DOHH2 (cell line): ENCODE results near the gene RNASE9.

Source experiments
- H3F3A ChIP-seq: fragments of 200-600 bp; sonication (generic), shearing (Covaris generic); 2 replicates; pipeline ENCODE4 v1.6.0; 2016; ENCODE audit warnings: antibody characterized with exemption, mild to moderate bottlenecking; ENCODE audit not compliant: control insufficient read depth, insufficient read depth
- H3K27ac ChIP-seq: fragments of 200-600 bp; sonication (generic); 2 replicates; pipeline ENCODE4 v1.5.1; 2014; ENCODE audit warnings: low read depth, mild to moderate bottlenecking, low read length, moderate library complexity
- H3K27me3 ChIP-seq: fragments of 200-600 bp; sonication (generic); 2 replicates; pipeline ENCODE4 v1.6.1; 2014; ENCODE audit warnings: mild to moderate bottlenecking, low read length, mixed read lengths; ENCODE audit not compliant: control insufficient read depth
- H3K36me3 ChIP-seq: fragments of 200-600 bp; sonication (generic); 2 replicates; pipeline ENCODE4 v1.6.1; 2014; ENCODE audit warnings: mild to moderate bottlenecking, low read length, moderate library complexity, mixed read lengths; ENCODE audit not compliant: control insufficient read depth
- H3K4me1 ChIP-seq: fragments of 200-600 bp; sonication (generic); 2 replicates; pipeline ENCODE4 v1.6.1; 2014; ENCODE audit warnings: mild to moderate bottlenecking, low read length, mixed read lengths; ENCODE audit not compliant: control insufficient read depth
- H3K4me2 ChIP-seq: fragments of 200-600 bp; sonication (generic); 2 replicates; pipeline ENCODE4 v1.6.0; 2014; ENCODE audit warnings: mild to moderate bottlenecking, low read length, moderate library complexity
- H3K4me3 ChIP-seq: fragments of 200-600 bp; sonication (generic); 2 replicates; pipeline ENCODE4 v1.5.1; 2014; ENCODE audit warnings: mild to moderate bottlenecking, low read length, mixed read lengths
- H3K79me2 ChIP-seq: fragments of 200-600 bp; sonication (generic); 2 replicates; pipeline ENCODE4 v1.6.1; 2014; ENCODE audit warnings: mild to moderate bottlenecking, low read length, mixed read lengths; ENCODE audit not compliant: control insufficient read depth
- H3K9me2 ChIP-seq: fragments of 200-600 bp; sonication (generic); replicated peaks from 2 replicates; pipeline ENCODE4 v1.6.1; 2014; ENCODE audit warnings: mild to moderate bottlenecking, low read length, mixed read lengths; ENCODE audit not compliant: control insufficient read depth
- H3K9me3 ChIP-seq: fragments of 200-600 bp; sonication (generic); 2 replicates; pipeline ENCODE4 v1.6.1; 2014; ENCODE audit warnings: antibody characterized with exemption, low read length, mixed read lengths; ENCODE audit not compliant: control insufficient read depth, insufficient read depth
- H4K20me1 ChIP-seq: fragments of 200-600 bp; sonication (generic); 2 replicates; pipeline ENCODE4 v1.6.0; 2014; ENCODE audit warnings: low read depth, mild to moderate bottlenecking, antibody characterized with exemption, low read length, moderate library complexity; ENCODE audit not compliant: control insufficient read depth, insufficient read depth
- CTCF ChIP-seq: fragments of 200-600 bp; sonication (generic); IDR thresholded peaks from one replicate; pipeline ENCODE4 v1.5.1; 2014; ENCODE audit warnings: antibody characterized with exemption, mild to moderate bottlenecking, low read depth, low read length; ENCODE audit not compliant: poor library complexity, severe bottlenecking
- EZH2phosphoT487 ChIP-seq: fragments of 200-600 bp; sonication (generic); IDR thresholded peaks from 2 replicates; pipeline ENCODE4 v1.6.1; 2017; ENCODE audit warnings: borderline replicate concordance, mild to moderate bottlenecking, antibody characterized with exemption, low read length, moderate library complexity, mixed read lengths

RNASE9 gene

GRCh38 chr14:20548414-20549158 lies 12.3 kb downstream of the RNASE9 start:
- Histone ChIP-seq H3K9me3 (no peaks in the 10 kb centered on the region), H3K4me3 (no peak overlapping the region), H3F3A (no peaks in the 10 kb centered on the region), H3K4me2 (no peak overlapping the region), H3K36me3 (no peaks in the 10 kb centered on the region), H4K20me1 (no peaks in the 10 kb centered on the region), H3K27me3 (peaks cover 10% of the 10 kb centered on the region; the same call in 1 of the 2 replicates), H3K9me2 (no peaks in the 10 kb centered on the region), H3K79me2 (no peaks in the 10 kb centered on the region), H3K27ac (no peak overlapping the region), H3K4me1 (no peaks in the 10 kb centered on the region)
- no peak for TF ChIP-seq EZH2phosphoT487
- TF ChIP-seq CTCF = no peak

- Histone ChIP-seq H3K79me2 (no peaks in the 10 kb centered on the region), H3K4me1 (no peaks in the 10 kb centered on the region), H3K9me2 (no peaks in the 10 kb centered on the region), H3K4me3 (no peak overlapping the region), H3K9me3 (no peaks in the 10 kb centered on the region), H3K27ac (no peak overlapping the region), H3K36me3 (no peaks in the 10 kb centered on the region), H3K27me3 (peaks cover 10% of the 10 kb centered on the region; the same call in 1 of the 2 replicates), H3K4me2 (no peak overlapping the region), H3F3A (no peaks in the 10 kb centered on the region), H4K20me1 (no peaks in the 10 kb centered on the region)
- TF ChIP-seq EZH2phosphoT487 (no peak), CTCF (no peak)
Measured at GRCh38 chr14:20546877-20547276, 14.0 kb downstream of the RNASE9 start.

GRCh38 chr14:20539906-20540305 lies 20.9 kb downstream of the RNASE9 start:
- Histone ChIP-seq H4K20me1 (no peaks in the 10 kb centered on the region), H3K36me3 (no peaks in the 10 kb centered on the region), H3K4me1 (no peaks in the 10 kb centered on the region), H3K4me2 (no peak overlapping the region), H3K27ac (no peak overlapping the region), H3K79me2 (no peaks in the 10 kb centered on the region), H3K9me2 (no peaks in the 10 kb centered on the region), H3K4me3 (no peak overlapping the region), H3K27me3 (peaks cover under 1% of the 10 kb centered on the region; the same call in 1 of the 2 replicates), H3F3A (no peaks in the 10 kb centered on the region), H3K9me3 (no peaks in the 10 kb centered on the region)
- TF ChIP-seq EZH2phosphoT487 = no peak
- TF ChIP-seq CTCF = no peak
